HG03558 (cell line): Measurements from ENCODE around the gene NTN1.

ENCODE experiments used
- ATAC-seq: cut with Tn5 transposase; IDR thresholded peaks from one replicate; pipeline ENCODE4 v1.9.1; 2021; ENCODE audit warnings: moderate number of reproducible peaks; ENCODE audit not compliant: unreplicated experiment; ENCODE audit errors: extremely low read depth

The NTN1 gene

GRCh38 chr17:9032151-9032550 lies 10.8 kb downstream of the NTN1 start:
- ATAC-seq, result no peak

- ATAC-seq, result no peak
These were observed 11.3 kb downstream of the NTN1 start for GRCh38 chr17:9032583-9032982.

- ATAC-seq, result no peak
These were observed 13.9 kb downstream of the NTN1 start for GRCh38 chr17:9035249-9035648.

- no peak for ATAC-seq
These were observed 15.0 kb downstream of the NTN1 start for GRCh38 chr17:9036336-9036735.

- no peak for ATAC-seq
These were observed 16.4 kb downstream of the NTN1 start for GRCh38 chr17:9037736-9038135.

GRCh38 chr17:9038380-9038779 lies 17.1 kb downstream of the NTN1 start:
- no peak for ATAC-seq

- no peak for ATAC-seq
These were observed 23.6 kb downstream of the NTN1 start for GRCh38 chr17:9044772-9045463.

GRCh38 chr17:9050801-9051401 lies 29.6 kb downstream of the NTN1 start:
- no peak for ATAC-seq

GRCh38 chr17:9051561-9051960 lies 30.3 kb downstream of the NTN1 start:
- ATAC-seq, result no peak

- no peak for ATAC-seq
These were observed 31.6 kb downstream of the NTN1 start for GRCh38 chr17:9052921-9053320.

- ATAC-seq, result no peak
These were observed 32.1 kb downstream of the NTN1 start for GRCh38 chr17:9053406-9053805.

GRCh38 chr17:9054126-9054975 lies 33.0 kb downstream of the NTN1 start:
- ATAC-seq, result no peak

GRCh38 chr17:9055281-9055680 lies 34.0 kb downstream of the NTN1 start:
- no peak for ATAC-seq

GRCh38 chr17:9056566-9056965 lies 35.3 kb downstream of the NTN1 start:
- no peak for ATAC-seq

- no peak for ATAC-seq
These were observed 36.0 kb downstream of the NTN1 start for GRCh38 chr17:9057310-9057709.

GRCh38 chr17:9062399-9062902 lies 41.1 kb downstream of the NTN1 start:
- ATAC-seq, result no peak

GRCh38 chr17:9064311-9064834 lies 43.1 kb downstream of the NTN1 start:
- ATAC-seq, result no peak

GRCh38 chr17:9071016-9071415 lies 49.7 kb downstream of the NTN1 start:
- ATAC-seq, result no peak

- ATAC-seq, result no peak
These were observed 50.6 kb downstream of the NTN1 start for GRCh38 chr17:9071811-9072498.

GRCh38 chr17:9072696-9073339 lies 51.5 kb downstream of the NTN1 start:
- ATAC-seq, result no peak
